Ovary (tissue), 9 donors: ENCODE results near the gene NNT. TPM values are rescaled to one million over a fixed set of nuclear protein-coding genes. Genes with fewer than 3 reads are reported as not detected.

ENCODE experiments used
- DNase-seq, 5 donors: peaks; one replicate each; pipeline ENCODE4 v3.0.0-alpha.2; 2019 to 2020
- H3K27ac ChIP-seq, 2 donors: fragments of 200-600 bp; one replicate each; pipeline versions ENCODE4 v1.5.1 to v1.8.0; 2019 to 2022
- H3K27me3 ChIP-seq: fragments of 200-600 bp; one replicate; pipeline ENCODE4 v1.8.0; 2022
- H3K36me3 ChIP-seq: fragments of 200-600 bp; sonication (generic); one replicate; pipeline ENCODE4 v1.5.1; 2019
- H3K4me1 ChIP-seq: one replicate; pipeline ENCODE4 v1.8.1; 2013; ENCODE audit warnings: mild to moderate bottlenecking, moderate library complexity; ENCODE audit not compliant: insufficient read depth
- H3K4me3 ChIP-seq: fragments of 200-600 bp; sonication (generic); one replicate; pipeline ENCODE4 v1.5.1; 2017
- H3K9me3 ChIP-seq, 2 donors: fragments of 200-600 bp in 1 of 2; sonication (generic) in 1 of 2; one replicate each; pipeline versions ENCODE4 v1.5.1 to v1.8.1; 2013 to 2019; ENCODE audit warnings: mild to moderate bottlenecking in 1 of 2, moderate library complexity in 1 of 2
- EP300 ChIP-seq: sonication (generic); formaldehyde crosslinking; IDR thresholded peaks from one replicate; pipeline ENCODE4 v1.6.1; 2017; ENCODE audit warnings: antibody characterized with exemption
- POLR2A ChIP-seq: fragments of 450-650 bp; IDR thresholded peaks from one replicate; pipeline ENCODE4 v1.6.1; 2017; ENCODE audit warnings: antibody characterized with exemption, mild to moderate bottlenecking, moderate library complexity
- WGBS, 3 donors: extraction: QIAGEN DNeasy Blood & Tissue Kit in 1 of 3; methylation state at CpG; one replicate each; pipeline versions ENCODE4 v1.1.5 to v1.1.7; 2013 to 2017; 5-methylcytosine and 5-hydroxymethylcytosine counted together
- intact Hi-C, 4 donors: fragments of 100-400 bp; cut with DNase I; formaldehyde crosslinking; loops; one replicate each; pipeline versions ENCODE4 v1.11.0 to v1.15.1; 2022 to 2023
- polyA plus RNA-seq, 2 donors: library from polyadenylated mRNA; stranded (reverse); fragments of 200-250 nt in 1 of 2; fragments of 350-450 nt in 1 of 2; fragmentation: Illumina TruSeq in 1 of 2; extraction: RNeasy Lipid Tissue Mini Kit (QIAGEN cat#74804) in 1 of 2; gene quantifications; one replicate each; pipeline ENCODE4 v1.2.3, GENCODE V29; 2013 to 2014
- total RNA-seq, 7 donors: library from RNA; depleted of rRNA in 2 of 7; stranded (reverse); fragments of >200 nt in 2 of 7; fragmentation: NEBNext Ultra II Directional in 3 of 7; extraction: Animal tissue kit (Norgen Biotek cat#: 25700) in 3 of 7; gene quantifications; one replicate each; pipeline versions ENCODE4 v1.1.0 to v1.2.4, GENCODE V29; 2016 to 2023
- TF ChIP-seq, protein P1 (sequence below), 3 donors: fragments of 450-650 bp in 2 of 3; fragments of 200-600 bp in 1 of 3; IDR thresholded peaks; one replicate each; pipeline versions ENCODE4 v1.5.1 to v1.8.0; 2016 to 2022; ENCODE audit warnings: antibody characterized with exemption in 3 of 3, mild to moderate bottlenecking in 1 of 3
- donor health status: DM: no; HTN: no; CAD: no; lungs with moderate emphysema.
- donor health status: DM: no; HTN: no; CAD: no.
- donor health status: Bipolar disorder and iron deficiency.
- donor health status: DM: yes; HTN: yes; CAD: no.
- donor health status: DM: no; HTN: no; CAD: no.
- donor health status: DM: yes; HTN: yes; CAD: no.

The NNT gene
- total and polyA plus RNA-seq, 9 donors, result 12.2 to 51.9 (median 38.5) TPM

DNA sequence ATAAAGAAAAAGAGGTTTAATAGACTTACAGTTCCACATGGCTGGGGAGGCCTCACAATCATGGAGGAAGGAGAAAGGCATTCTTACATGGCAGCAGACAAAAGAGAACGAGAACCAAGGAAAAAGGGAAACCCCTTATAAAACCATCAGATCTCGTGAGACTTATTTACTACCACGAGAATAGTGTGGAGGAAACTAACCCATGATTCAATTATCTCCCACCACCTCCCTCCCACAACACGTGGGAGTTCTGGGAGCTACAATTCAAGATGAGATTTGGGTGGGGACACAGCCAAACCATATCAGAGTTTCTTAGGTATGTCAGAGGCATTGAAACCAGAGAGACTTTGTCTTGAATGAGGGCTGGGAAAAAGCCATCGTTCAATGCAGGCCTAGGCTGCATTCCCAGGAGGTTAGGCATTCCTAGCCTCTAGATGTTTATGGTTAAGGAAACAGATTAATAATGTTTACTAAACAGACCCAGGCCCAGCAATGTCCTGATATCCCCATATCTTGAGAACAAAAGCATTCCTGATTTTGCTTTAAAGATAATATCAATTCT, 38.6 kb upstream of the NNT start:
- intact Hi-C loops, result no loop called here
- Histone ChIP-seq H3K27me3 (no peaks in the 10 kb centered on the region), H3K36me3 (no peaks in the 10 kb centered on the region), H3K4me3 (no peak overlapping the region), H3K9me3 (no peaks in the 10 kb centered on the region), H3K27ac (no peak overlapping the region), H3K4me1 (no peaks in the 10 kb centered on the region)
- no peak for DNase-seq
- 50 to 59% (median 51%) methylated on average over 5 of the region's 5 CpGs for WGBS, 3 donors
- TF ChIP-seq POLR2A (no peak), EP300 (no peak)
- TF ChIP-seq, protein P1, sequence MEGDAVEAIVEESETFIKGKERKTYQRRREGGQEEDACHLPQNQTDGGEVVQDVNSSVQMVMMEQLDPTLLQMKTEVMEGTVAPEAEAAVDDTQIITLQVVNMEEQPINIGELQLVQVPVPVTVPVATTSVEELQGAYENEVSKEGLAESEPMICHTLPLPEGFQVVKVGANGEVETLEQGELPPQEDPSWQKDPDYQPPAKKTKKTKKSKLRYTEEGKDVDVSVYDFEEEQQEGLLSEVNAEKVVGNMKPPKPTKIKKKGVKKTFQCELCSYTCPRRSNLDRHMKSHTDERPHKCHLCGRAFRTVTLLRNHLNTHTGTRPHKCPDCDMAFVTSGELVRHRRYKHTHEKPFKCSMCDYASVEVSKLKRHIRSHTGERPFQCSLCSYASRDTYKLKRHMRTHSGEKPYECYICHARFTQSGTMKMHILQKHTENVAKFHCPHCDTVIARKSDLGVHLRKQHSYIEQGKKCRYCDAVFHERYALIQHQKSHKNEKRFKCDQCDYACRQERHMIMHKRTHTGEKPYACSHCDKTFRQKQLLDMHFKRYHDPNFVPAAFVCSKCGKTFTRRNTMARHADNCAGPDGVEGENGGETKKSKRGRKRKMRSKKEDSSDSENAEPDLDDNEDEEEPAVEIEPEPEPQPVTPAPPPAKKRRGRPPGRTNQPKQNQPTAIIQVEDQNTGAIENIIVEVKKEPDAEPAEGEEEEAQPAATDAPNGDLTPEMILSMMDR (IDR thresholded peaks at IDR 0.05), result no peak

DNA sequence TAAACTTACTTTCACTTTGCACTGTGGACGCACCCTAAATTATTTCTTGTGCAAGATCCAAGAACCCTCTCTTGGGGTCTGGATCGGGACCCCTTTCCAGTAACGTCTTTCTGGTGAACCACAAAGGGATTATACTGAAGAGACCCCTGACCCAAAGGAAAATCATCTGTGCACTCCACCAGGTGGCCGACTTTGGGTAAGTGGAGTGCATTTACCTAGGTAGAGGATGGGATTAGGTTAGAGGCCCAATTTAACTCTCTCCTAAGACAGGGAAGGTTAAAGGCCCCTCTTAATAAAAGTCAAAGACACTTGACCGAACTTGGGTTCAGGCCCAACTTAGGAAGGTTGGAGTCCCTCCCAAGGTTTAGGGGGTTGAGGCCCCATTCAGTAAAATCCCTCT, 37.9 kb upstream of the NNT start:
- Histone ChIP-seq H3K4me1 (no peaks in the 10 kb centered on the region), H3K27me3 (no peaks in the 10 kb centered on the region), H3K4me3 (no peak overlapping the region), H3K27ac (no peak overlapping the region), H3K36me3 (no peaks in the 10 kb centered on the region), H3K9me3 (no peaks in the 10 kb centered on the region)
- no peak for TF ChIP-seq POLR2A
- TF ChIP-seq, protein P1 (IDR thresholded peaks at IDR 0.05), result no peak
- no peak for TF ChIP-seq EP300
- 69 to 76% (median 72%) methylated on average over 5 of the region's 5 CpGs for WGBS, 3 donors
- intact Hi-C loops, result no loop called here
- DNase-seq, result no peak

DNA sequence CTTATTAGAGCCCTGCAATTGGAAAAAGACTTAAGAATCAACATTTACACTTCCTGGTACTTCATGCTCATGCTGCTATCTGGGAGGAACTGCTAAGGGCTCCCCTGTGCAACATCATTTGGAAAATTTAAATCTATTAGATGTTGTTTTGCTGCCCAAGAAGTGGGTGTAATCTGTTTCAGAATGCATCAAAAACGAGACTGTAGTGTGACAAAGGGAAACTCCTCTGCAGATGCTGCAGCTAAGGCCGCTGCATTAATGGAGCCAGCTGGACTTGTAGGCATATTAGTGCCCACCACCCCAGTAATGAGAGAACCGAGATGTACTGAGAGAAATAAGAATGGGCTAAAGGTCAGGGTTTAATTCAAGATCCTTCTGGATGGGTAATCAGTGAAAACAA, 35.0 kb upstream of the NNT start:
- 77 to 83% (median 78%) methylated on average over 3 of the region's 3 CpGs for WGBS, 3 donors
- Histone ChIP-seq H3K9me3 (no peaks in the 10 kb centered on the region), H3K4me1 (peaks cover 3% of the 10 kb centered on the region), H3K27ac (no peak overlapping the region), H3K4me3 (no peak overlapping the region), H3K27me3 (no peaks in the 10 kb centered on the region), H3K36me3 (no peaks in the 10 kb centered on the region)
- DNase-seq, result no peak
- TF ChIP-seq, protein P1 (IDR thresholded peaks at IDR 0.05), result no peak
- TF ChIP-seq EP300, result no peak
- no peak for TF ChIP-seq POLR2A
- intact Hi-C loops, result no loop called here

DNA sequence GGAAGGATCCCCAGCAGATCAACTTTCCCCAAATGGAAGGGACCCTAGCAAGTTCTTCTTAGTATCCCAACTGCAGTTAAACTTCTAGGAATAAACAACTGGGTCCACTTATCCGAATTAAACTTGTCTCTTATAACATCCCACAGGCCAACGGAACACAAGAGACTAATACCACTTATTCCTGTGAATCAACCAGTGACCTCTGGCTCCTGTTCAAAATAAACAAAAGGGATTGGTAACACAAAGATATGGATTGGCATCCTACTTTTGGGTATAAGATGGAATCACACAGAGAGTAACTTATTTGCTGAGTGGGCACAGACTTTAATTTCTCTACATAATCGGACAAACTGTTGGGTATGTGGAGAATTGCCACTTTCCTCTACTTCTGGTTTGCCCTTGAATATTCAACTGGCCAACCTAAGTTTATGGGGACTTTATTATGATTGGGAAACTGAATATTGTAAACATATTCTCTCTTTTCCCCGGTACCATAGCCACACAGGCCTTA, 33.7 kb upstream of the NNT start:
- Histone ChIP-seq H3K27ac (no peak overlapping the region), H3K4me1 (peaks cover 3% of the 10 kb centered on the region), H3K9me3 (no peaks in the 10 kb centered on the region), H3K27me3 (no peaks in the 10 kb centered on the region), H3K4me3 (no peak overlapping the region), H3K36me3 (no peaks in the 10 kb centered on the region)
- TF ChIP-seq, protein P1 (IDR thresholded peaks at IDR 0.05), result no peak
- TF ChIP-seq POLR2A, result no peak
- no peak for TF ChIP-seq EP300
- intact Hi-C loops, result no loop called here
- DNase-seq, result no peak
- 85 to 92% (median 87%) methylated on average over 4 of the region's 4 CpGs for WGBS, 3 donors
